ENCODE data around the gene MAPK8. TPM values are rescaled to one million over a fixed set of nuclear protein-coding genes. Genes with fewer than 3 reads are reported as not detected.

Gene MAPK8
- total and polyA plus RNA-seq, 3 experiments from 2014 or later: 20.5 to 43.5 (median 38.8) TPM

GRCh38 chr10:48456361-48456804 lies 149.9 kb downstream of the MAPK8 start:
- Histone ChIP-seq H3K9me3 (ENCODE audit: low read length) (no peaks in the 10 kb centered on the region), H3K4me3 (ENCODE audit: low read length) (no peak overlapping the region), H3K27me3 (ENCODE audit: insufficient read depth, low read length, poor library complexity, severe bottlenecking) (no peaks in the 10 kb centered on the region), H3K4me1 (ENCODE audit: insufficient read depth, low read length) (no peaks in the 10 kb centered on the region), H3K36me3 (ENCODE audit: insufficient read depth, low read length) (no peaks in the 10 kb centered on the region), H3K27ac (ENCODE audit: low read depth, low read length) (peak overlapping the region; percentile 47)
- DNase-seq: no peak
- ChIA-PET POLR2A (no interaction called here), CTCF (no interaction called here)
- H3K9me3 Mint-ChIP-seq: no peaks in the 10 kb centered on the region
- peaks cover 0 to 5% of the 10 kb centered on the region in 2 donors for H3K27me3 Mint-ChIP-seq
- no peak overlapping the region for H3K27ac Mint-ChIP-seq
- H3K36me3 Mint-ChIP-seq: no peaks in the 10 kb centered on the region
- no peaks in the 10 kb centered on the region for H3K4me1 Mint-ChIP-seq
- no peak overlapping the region for H3K4me3 Mint-ChIP-seq

- peak overlapping the region; percentile 47 for H3K27ac ChIP-seq (ENCODE audit: low read depth, low read length)
- no peaks in the 10 kb centered on the region for H3K36me3 ChIP-seq (ENCODE audit: insufficient read depth, low read length)
- Mint-ChIP-seq H3K4me3 (no peak overlapping the region), H3K27ac (no peak overlapping the region), H3K4me1 (no peaks in the 10 kb centered on the region), H3K9me3 (no peaks in the 10 kb centered on the region), H3K27me3 (peaks cover 0 to 5% of the 10 kb centered on the region in 2 donors), H3K36me3 (no peaks in the 10 kb centered on the region)
- ChIA-PET CTCF (no interaction called here), POLR2A (no interaction called here)
- no peak for DNase-seq
- no peaks in the 10 kb centered on the region for H3K4me1 ChIP-seq (ENCODE audit: insufficient read depth, low read length)
- H3K4me3 ChIP-seq (ENCODE audit: low read length): no peak overlapping the region
- H3K9me3 ChIP-seq (ENCODE audit: low read length): no peaks in the 10 kb centered on the region
- no peaks in the 10 kb centered on the region for H3K27me3 ChIP-seq (ENCODE audit: insufficient read depth, low read length, poor library complexity, severe bottlenecking)
These were observed 150.6 kb downstream of the MAPK8 start for GRCh38 chr10:48456808-48457761.

- Histone ChIP-seq H3K4me3 (ENCODE audit: low read length) (no peak overlapping the region), H3K36me3 (ENCODE audit: insufficient read depth, low read length) (no peaks in the 10 kb centered on the region), H3K9me3 (ENCODE audit: low read length) (no peaks in the 10 kb centered on the region), H3K27ac (ENCODE audit: low read depth, low read length) (no peak overlapping the region), H3K27me3 (ENCODE audit: insufficient read depth, low read length, poor library complexity, severe bottlenecking) (no peaks in the 10 kb centered on the region), H3K4me1 (ENCODE audit: insufficient read depth, low read length) (no peaks in the 10 kb centered on the region)
- DNase-seq: no peak
- Mint-ChIP-seq H3K4me3 (no peak overlapping the region), H3K36me3 (no peaks in the 10 kb centered on the region), H3K27me3 (peaks cover 0 to 5% of the 10 kb centered on the region in 2 donors), H3K9me3 (no peaks in the 10 kb centered on the region), H3K4me1 (no peaks in the 10 kb centered on the region), H3K27ac (no peak overlapping the region)
- POLR2A ChIA-PET: no interaction called here
- CTCF ChIA-PET: interaction anchor here (1.4 kb wide), 1 partner anchor 9 kb away, joined by 4 read pairs; no protein-coding TSS in a partner anchor
These were observed 151.6 kb downstream of the MAPK8 start for GRCh38 chr10:48457949-48458661.

GRCh38 chr10:48458662-48459048 lies 152.2 kb downstream of the MAPK8 start:
- Histone ChIP-seq H3K9me3 (ENCODE audit: low read length) (no peaks in the 10 kb centered on the region), H3K4me3 (ENCODE audit: low read length) (no peak overlapping the region), H3K36me3 (ENCODE audit: insufficient read depth, low read length) (no peaks in the 10 kb centered on the region), H3K27me3 (ENCODE audit: insufficient read depth, low read length, poor library complexity, severe bottlenecking) (no peaks in the 10 kb centered on the region), H3K4me1 (ENCODE audit: insufficient read depth, low read length) (no peaks in the 10 kb centered on the region), H3K27ac (ENCODE audit: low read depth, low read length) (no peak overlapping the region)
- DNase-seq: no peak
- Mint-ChIP-seq H3K4me1 (no peaks in the 10 kb centered on the region), H3K4me3 (no peak overlapping the region), H3K27me3 (peaks cover 0 to 5% of the 10 kb centered on the region in 2 donors), H3K36me3 (no peaks in the 10 kb centered on the region), H3K9me3 (no peaks in the 10 kb centered on the region), H3K27ac (no peak overlapping the region)
- CTCF ChIA-PET: interaction anchor here (1.4 kb wide), 1 partner anchor 9 kb away, joined by 4 read pairs; no protein-coding TSS in a partner anchor
- POLR2A ChIA-PET: no interaction called here

- H3K4me3 Mint-ChIP-seq: no peak overlapping the region
- Histone ChIP-seq H3K36me3 (ENCODE audit: insufficient read depth, low read length) (no peaks in the 10 kb centered on the region), H3K9me3 (ENCODE audit: low read length) (no peaks in the 10 kb centered on the region)
These were observed 153.0 kb downstream of the MAPK8 start for GRCh38 chr10:48459270-48460150.

GRCh38 chr10:48460182-48460581 lies 153.7 kb downstream of the MAPK8 start:
- Histone ChIP-seq H3K27me3 (ENCODE audit: insufficient read depth, low read length, poor library complexity, severe bottlenecking) (no peaks in the 10 kb centered on the region), H3K27ac (ENCODE audit: low read depth, low read length) (no peak overlapping the region), H3K4me1 (ENCODE audit: insufficient read depth, low read length) (no peaks in the 10 kb centered on the region), H3K9me3 (ENCODE audit: low read length) (no peaks in the 10 kb centered on the region), H3K4me3 (ENCODE audit: low read length) (no peak overlapping the region), H3K36me3 (ENCODE audit: insufficient read depth, low read length) (no peaks in the 10 kb centered on the region)
- Mint-ChIP-seq H3K27me3 (peaks cover 0 to 5% of the 10 kb centered on the region in 2 donors), H3K36me3 (no peaks in the 10 kb centered on the region), H3K27ac (no peak overlapping the region), H3K4me1 (no peaks in the 10 kb centered on the region), H3K9me3 (no peaks in the 10 kb centered on the region), H3K4me3 (no peak overlapping the region)
- POLR2A ChIA-PET: no interaction called here
- CTCF ChIA-PET: no interaction called here
- DNase-seq: no peak

More at GRCh38 chr10:48459270-48460150, 153.0 kb downstream of the MAPK8 start:
- peaks cover 0 to 5% of the 10 kb centered on the region in 2 donors for H3K27me3 Mint-ChIP-seq
- no peaks in the 10 kb centered on the region for H3K27me3 ChIP-seq (ENCODE audit: insufficient read depth, low read length, poor library complexity, severe bottlenecking)
- H3K4me1 Mint-ChIP-seq: no peaks in the 10 kb centered on the region
- no peaks in the 10 kb centered on the region for H3K4me1 ChIP-seq (ENCODE audit: insufficient read depth, low read length)
- H3K27ac ChIP-seq (ENCODE audit: low read depth, low read length): no peak overlapping the region
- H3K4me3 ChIP-seq (ENCODE audit: low read length): no peak overlapping the region
- ChIA-PET POLR2A (no interaction called here), CTCF (interaction anchor here (1.4 kb wide), 1 partner anchor 10 kb away, joined by 4 read pairs; no protein-coding TSS in a partner anchor)
- H3K36me3 Mint-ChIP-seq: no peaks in the 10 kb centered on the region
- no peaks in the 10 kb centered on the region for H3K9me3 Mint-ChIP-seq
- no peak overlapping the region for H3K27ac Mint-ChIP-seq
- no peak for DNase-seq

- H3K4me1 ChIP-seq (ENCODE audit: insufficient read depth, low read length): no peaks in the 10 kb centered on the region
- H3K27me3 Mint-ChIP-seq: peaks cover 2 to 5% of the 10 kb centered on the region in 2 donors
- POLR2A ChIA-PET: no interaction called here
- no peak overlapping the region for H3K4me3 Mint-ChIP-seq
- DNase-seq: no peak
- no peaks in the 10 kb centered on the region for H3K36me3 Mint-ChIP-seq
- H3K27ac Mint-ChIP-seq: no peak overlapping the region
- CTCF ChIA-PET: no interaction called here
- H3K4me3 ChIP-seq (ENCODE audit: low read length): no peak overlapping the region
- H3K9me3 ChIP-seq (ENCODE audit: low read length): no peaks in the 10 kb centered on the region
- H3K27me3 ChIP-seq (ENCODE audit: insufficient read depth, low read length, poor library complexity, severe bottlenecking): no peaks in the 10 kb centered on the region
- H3K36me3 ChIP-seq (ENCODE audit: insufficient read depth, low read length): no peaks in the 10 kb centered on the region
- no peaks in the 10 kb centered on the region for H3K9me3 Mint-ChIP-seq
- no peaks in the 10 kb centered on the region for H3K4me1 Mint-ChIP-seq
- no peak overlapping the region for H3K27ac ChIP-seq (ENCODE audit: low read depth, low read length)
These were observed 155.4 kb downstream of the MAPK8 start for GRCh38 chr10:48461623-48462481.
